Measurements from ENCODE around the gene TNFRSF14. TPM values are rescaled to one million over a fixed set of nuclear protein-coding genes. Genes with fewer than 3 reads are reported as not detected.

The TNFRSF14 gene
- total and polyA plus RNA-seq, 2 of the 13 experiments (the other 11 are each of a cell fraction or from before 2014, with no cell fraction given): 11.9 to 49.9 TPM

GRCh38 chr1:2545754-2546514, 10.2 kb upstream of the TNFRSF14 start (continued):
- TF ChIP-seq MTA1 (CRISPR knock-in tag; IDR thresholded peaks at IDR 0.05; ENCODE audit: borderline replicate concordance) (no peak), NONO (IDR thresholded peaks at IDR 0.05) (no peak), NONO (CRISPR knock-in tag; conservative IDR thresholded peaks at IDR 0.05) (no peak), ZC3H4 (CRISPR knock-in tag; IDR thresholded peaks at IDR 0.05; ENCODE audit: borderline replicate concordance) (no peak), CHD2 (IDR thresholded peaks at IDR 0.05; ENCODE audit: low read depth, low read length) (no peak), TSC22D2 (CRISPR knock-in tag; IDR thresholded peaks at IDR 0.05; ENCODE audit: borderline replicate concordance) (no peak), RFXAP (CRISPR knock-in tag; IDR thresholded peaks at IDR 0.05; ENCODE audit: borderline replicate concordance) (no peak), ZSCAN30 (CRISPR knock-in tag; IDR thresholded peaks at IDR 0.05) (no peak), MNT (IDR thresholded peaks at IDR 0.05) (no peak), ZNF75D (CRISPR knock-in tag; IDR thresholded peaks at IDR 0.05; ENCODE audit: borderline replicate concordance) (no peak), BRCA1 (CRISPR knock-in tag; IDR thresholded peaks at IDR 0.05) (no peak), BATF2 (CRISPR knock-in tag; IDR thresholded peaks at IDR 0.05) (peak; percentile 57; the same call in 1 of the 2 replicates), REST (IDR thresholded peaks at IDR 0.05; ENCODE audit: borderline replicate concordance in 1 of 2, low read depth in 1 of 2, low read length in 2 of 2) (no peak), SRF (IDR thresholded peaks at IDR 0.05; ENCODE audit: low read depth, low read length) (no peak), ZNF121 (CRISPR knock-in tag; IDR thresholded peaks at IDR 0.05) (no peak)
- TF ChIP-seq, protein P1, sequence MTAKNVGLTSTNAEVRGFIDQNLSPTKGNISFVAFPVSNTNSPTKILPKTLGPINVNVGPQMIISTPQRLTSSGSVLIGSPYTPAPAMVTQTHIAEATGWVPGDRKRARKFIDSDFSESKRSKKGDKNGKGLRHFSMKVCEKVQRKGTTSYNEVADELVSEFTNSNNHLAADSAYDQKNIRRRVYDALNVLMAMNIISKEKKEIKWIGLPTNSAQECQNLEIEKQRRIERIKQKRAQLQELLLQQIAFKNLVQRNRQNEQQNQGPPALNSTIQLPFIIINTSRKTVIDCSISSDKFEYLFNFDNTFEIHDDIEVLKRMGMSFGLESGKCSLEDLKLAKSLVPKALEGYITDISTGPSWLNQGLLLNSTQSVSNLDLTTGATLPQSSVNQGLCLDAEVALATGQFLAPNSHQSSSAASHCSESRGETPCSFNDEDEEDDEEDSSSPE (CRISPR knock-in tag; IDR thresholded peaks at IDR 0.05): peak; percentile 59
- TF ChIP-seq, protein P2, sequence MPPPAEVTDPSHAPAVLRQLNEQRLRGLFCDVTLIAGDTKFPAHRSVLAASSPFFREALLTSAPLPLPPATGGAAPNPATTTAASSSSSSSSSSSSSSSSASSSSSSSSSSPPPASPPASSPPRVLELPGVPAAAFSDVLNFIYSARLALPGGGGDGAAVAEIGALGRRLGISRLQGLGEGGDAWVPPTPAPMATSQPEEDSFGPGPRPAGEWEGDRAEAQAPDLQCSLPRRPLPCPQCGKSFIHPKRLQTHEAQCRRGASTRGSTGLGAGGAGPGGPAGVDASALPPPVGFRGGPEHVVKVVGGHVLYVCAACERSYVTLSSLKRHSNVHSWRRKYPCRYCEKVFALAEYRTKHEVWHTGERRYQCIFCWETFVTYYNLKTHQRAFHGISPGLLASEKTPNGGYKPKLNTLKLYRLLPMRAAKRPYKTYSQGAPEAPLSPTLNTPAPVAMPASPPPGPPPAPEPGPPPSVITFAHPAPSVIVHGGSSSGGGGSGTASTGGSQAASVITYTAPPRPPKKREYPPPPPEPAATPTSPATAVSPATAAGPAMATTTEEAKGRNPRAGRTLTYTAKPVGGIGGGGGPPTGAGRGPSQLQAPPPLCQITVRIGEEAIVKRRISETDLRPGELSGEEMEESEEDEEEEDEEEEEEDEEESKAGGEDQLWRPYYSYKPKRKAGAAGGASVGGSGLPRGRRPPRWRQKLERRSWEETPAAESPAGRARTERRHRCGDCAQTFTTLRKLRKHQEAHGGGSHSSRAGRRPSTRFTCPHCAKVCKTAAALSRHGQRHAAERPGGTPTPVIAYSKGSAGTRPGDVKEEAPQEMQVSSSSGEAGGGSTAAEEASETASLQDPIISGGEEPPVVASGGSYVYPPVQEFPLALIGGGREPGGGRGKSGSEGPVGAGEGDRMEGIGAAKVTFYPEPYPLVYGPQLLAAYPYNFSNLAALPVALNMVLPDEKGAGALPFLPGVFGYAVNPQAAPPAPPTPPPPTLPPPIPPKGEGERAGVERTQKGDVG (CRISPR knock-in tag; IDR thresholded peaks at IDR 0.05; ENCODE audit: borderline replicate concordance): no peak
- TF ChIP-seq, protein P3, sequence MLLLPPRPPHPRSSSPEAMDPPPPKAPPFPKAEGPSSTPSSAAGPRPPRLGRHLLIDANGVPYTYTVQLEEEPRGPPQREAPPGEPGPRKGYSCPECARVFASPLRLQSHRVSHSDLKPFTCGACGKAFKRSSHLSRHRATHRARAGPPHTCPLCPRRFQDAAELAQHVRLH (CRISPR knock-in tag; IDR thresholded peaks at IDR 0.05; ENCODE audit: borderline replicate concordance, low read depth): peak; percentile 66; the same call in 1 of the 2 replicates

Data from HepG2 (cell line).